GM19099 (cell line): ENCODE measurements around the gene ATP9B.
A peak's percentile ranks its signal among the peaks of the same experiment; 100 is the strongest.

Source experiments
- POLR2A ChIP-seq: IDR thresholded peaks from 3 replicates; pipeline ENCODE4 v1.6.1; 2011; ENCODE audit warnings: low read depth; ENCODE audit not compliant: insufficient read length; ENCODE audit errors: extremely low read depth

ATP9B gene

DNA sequence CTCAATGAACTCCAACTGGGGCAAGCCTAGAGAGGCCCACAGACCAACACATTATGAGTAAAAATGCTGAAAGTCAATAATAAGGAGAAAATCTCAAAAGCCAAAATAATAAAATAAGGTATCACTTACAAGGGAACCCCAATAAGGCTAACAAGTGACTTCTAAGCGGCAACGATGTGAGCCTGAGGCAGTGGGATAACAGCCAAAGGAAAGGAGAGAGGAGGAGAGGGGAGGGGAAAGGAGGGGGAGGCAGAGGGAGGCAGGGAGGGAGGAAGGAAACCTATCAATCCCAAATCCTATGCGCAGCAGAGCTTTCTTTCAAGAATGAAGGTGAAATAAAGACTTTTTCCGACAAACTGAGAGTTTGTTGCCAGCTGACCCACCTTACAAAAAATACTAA lies 320.5 kb downstream of the ATP9B start:
- no peak for TF ChIP-seq POLR2A

DNA sequence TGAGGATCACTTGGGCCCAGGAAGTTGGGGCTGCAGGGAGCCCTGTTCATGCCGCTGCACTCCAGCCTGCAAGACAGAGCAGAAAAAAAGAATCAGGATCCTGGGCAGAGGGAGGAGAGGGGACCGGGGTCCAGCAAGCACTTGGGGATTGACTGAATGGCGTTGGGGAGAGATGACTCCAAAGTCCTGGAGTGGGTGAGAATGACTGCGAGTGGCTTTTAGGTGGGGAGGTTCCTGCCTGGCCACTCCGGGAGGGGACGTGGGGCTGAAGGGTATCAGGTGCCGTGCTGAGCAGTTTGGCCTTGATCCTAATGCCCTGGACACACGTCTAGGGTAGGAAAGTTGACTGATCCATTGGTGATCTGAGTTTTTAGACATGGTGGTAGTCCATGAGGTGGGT lies 323.0 kb downstream of the ATP9B start:
- TF ChIP-seq POLR2A = no peak

DNA sequence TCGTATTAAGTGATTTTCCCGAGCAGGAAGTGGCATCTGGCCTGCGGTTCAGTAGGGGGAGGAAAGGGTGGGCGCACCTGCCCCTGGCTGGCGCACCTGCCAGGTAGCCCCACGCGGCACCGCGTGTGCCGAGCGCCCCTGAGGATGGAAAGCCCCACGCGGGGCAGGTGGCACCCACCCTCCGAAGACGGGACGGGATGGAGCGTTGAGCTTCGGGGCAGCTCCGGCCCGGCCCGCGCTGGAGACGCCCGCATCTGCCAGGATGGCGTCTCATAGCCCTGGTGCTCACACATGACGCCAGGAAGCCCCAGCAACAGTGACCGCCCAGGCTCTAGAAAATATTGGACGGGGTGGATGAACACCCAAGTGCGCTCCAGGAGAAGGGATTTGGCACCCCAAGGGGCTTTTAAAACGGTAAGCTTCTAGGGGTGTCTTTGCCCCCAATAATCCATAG lies 324.0 kb downstream of the ATP9B start:
- TF ChIP-seq POLR2A = no peak

DNA sequence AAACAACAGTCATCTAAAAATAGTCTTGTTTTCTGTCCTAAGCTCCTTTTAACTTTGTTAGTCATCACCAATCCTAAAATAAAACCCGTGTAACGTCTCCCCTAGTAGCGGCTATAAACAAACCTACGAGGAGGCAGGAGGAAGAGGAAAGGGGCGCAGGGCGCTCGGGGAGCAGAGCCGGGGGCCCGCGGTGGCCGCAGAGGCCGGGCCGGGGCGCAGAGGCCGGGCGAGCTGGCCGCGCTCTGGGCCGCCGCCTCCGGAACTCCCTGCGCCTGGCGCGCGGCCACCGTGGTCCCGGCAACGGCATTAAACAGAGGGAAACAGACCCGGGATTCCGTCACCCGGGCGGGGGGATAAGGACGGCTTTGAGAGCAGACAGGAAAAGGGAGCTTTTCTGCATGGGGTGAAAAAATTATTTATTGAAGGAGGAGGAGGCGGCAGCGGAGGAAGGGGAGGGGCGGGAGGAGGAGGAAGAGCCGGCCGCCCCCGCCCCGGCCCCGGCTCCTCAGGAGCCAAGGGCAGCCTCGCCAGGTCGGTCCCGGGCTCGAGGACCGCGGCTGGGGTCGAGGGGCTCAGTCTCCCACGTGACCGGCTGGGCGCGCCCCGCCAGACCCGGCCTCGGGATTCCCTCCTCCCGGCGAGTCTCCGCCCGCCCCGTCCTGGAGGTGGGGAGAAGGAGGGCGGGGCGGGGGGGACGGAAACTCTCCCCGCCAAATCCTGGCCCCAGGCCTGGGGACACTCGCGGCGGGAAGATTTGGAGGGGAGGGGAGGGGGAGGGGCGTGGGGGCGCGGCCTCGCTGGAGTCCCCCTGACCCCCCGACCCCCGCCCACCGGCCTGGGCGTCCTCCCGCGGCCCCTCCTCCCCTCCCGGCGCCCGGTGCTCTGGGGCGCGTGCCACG lies 324.7 kb downstream of the ATP9B start:
- TF ChIP-seq POLR2A = peak; percentile 5

DNA sequence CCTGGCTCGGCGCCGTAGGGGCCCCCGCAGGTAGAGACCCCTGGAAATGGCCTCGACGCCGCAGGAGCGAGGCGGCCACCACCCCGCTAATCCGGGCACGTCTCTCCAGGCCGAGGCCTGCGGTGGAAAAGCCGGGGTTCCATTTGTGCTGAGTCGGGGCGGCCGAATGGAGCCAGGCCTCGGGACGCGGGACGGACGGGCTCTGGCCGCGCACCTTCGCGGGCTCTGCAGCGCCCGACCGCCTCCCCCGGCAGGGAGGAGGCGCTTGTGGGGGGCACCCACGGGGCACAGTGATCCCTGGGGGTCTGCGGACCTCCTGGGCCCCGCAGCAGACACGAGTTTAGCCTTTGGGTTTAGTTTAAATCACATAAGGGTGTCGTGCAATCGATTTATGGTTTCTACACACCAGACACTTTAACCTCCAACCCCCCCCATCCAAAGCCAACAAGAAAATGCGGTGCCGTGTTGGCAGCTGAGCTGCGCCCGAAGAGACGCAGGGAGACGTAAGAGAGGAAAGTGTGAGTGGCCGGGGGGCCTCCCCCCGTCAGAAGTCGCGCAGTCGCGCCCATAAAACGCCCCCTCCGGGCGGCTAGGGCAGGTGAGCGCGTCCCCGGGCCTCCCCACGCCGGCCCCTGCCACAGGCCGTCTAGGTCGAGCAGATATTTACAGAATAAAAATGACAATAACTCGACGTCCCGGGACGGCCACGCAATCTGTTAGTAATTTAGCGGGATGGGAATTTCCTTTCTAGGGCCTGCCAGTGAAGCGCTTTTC lies 325.5 kb downstream of the ATP9B start:
- no peak for TF ChIP-seq POLR2A

DNA sequence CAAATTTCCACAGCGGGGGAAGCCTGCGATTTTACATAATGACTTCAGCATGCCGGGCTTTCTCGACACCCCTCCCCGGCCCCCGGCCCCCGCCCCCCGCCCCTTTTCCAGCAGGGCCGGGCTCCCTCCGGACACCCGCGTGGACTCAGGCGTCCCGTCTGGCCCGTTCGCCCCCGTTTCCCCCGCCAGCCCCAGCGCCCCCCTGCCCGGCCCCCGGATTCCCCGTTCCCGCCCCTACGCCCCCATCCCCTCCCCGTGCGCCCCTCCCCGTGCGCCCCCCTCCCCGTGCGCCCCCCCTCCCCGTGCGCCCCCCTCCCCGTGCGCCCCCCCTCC lies 326.1 kb downstream of the ATP9B start:
- TF ChIP-seq POLR2A = no peak

DNA sequence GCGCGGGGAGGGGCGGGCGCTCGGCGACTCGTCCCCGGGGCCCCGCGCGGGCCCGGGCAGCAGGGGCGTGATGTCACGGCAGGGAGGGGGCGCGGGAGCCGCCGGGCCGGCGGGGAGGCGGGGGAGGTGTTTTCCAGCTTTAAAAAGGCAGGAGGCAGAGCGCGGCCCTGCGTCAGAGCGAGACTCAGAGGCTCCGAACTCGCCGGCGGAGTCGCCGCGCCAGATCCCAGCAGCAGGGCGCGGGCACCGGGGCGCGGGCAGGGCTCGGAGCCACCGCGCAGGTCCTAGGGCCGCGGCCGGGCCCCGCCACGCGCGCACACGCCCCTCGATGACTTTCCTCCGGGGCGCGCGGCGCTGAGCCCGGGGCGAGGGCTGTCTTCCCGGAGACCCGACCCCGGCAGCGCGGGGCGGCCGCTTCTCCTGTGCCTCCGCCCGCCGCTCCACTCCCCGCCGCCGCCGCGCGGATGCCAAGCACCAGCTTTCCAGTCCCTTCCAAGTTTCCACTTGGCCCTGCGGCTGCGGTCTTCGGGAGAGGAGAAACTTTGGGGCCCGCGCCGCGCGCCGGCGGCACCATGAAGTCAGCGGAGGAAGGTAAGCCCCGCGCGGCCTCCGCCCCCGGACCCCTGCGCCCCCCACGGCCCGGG lies 326.7 kb downstream of the ATP9B start, which contains the start of gene NFATC1:
TSS of gene NFATC1 (plus strand) at position 170 of the 644 bp plus-strand sequence. CDS start at position 465, 295 bp downstream.
- peak; percentile 61 for TF ChIP-seq POLR2A

DNA sequence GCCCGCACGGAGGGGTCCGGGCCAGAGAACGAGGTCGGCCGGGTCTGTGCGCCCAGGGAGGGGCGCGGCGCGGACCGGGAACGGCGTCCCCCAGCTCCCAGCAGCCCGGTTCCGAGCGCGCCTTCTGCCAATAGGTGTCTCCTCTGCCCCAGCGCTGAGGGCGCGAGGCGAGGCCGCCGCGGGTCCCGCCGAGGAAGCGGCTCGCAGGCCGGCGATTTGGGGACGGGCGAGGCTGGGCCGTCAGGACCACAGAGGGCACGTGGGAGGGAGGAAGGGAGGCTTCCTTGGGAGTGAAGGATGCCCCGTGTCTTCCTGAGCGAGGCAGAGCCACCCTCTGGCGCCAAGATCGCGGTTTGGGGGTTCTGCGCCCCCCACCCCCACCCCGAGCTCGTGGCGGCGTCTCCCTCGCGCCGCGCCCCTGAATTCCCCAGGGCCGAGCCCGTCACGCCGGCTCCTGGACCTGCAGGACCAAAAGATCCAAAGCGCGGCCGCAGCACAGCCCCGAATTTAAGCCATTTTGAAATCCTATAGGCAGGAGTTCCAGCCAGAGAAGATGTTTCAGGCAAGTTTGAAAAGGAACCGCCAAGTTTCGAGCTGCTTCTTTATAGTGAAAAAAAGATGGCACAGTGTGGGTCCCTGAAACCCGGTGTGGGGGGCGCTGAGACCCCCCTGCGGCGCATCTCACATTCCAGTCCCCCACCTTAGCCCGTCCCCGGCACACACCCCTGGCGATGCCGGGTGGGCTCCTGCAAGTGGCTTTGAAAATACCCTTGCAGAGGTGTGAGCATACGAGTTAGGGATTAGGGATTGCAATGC lies 327.4 kb downstream of the ATP9B start:
- TF ChIP-seq POLR2A = no peak

DNA sequence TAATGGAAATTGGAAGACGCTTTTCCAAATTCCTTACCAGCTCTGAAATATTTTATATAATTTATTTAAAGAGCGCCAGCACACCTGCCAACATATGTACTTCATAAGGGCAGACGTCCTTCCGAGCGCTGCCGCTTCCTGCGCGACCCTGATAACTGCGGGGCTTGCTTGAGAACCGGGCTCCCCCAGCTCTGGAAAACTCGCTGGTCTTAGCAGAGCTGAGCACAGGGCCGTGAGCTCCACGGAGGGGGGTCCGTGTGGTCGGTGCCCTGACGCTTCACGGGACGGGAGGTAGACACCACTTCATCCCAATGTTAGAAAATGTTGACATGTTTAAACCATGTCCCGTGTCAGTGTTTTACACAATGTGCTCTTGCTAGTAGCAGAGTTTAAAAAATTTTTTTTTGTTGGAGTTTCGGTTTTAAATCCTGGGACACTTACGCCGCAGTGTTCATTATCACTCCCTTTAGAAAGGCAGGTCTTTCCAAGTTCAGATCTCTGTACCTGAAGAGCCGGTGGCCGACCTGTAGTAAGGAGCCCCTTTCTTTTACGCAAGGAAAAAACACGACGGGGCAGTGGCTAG lies 328.1 kb downstream of the ATP9B start:
- no peak for TF ChIP-seq POLR2A

DNA sequence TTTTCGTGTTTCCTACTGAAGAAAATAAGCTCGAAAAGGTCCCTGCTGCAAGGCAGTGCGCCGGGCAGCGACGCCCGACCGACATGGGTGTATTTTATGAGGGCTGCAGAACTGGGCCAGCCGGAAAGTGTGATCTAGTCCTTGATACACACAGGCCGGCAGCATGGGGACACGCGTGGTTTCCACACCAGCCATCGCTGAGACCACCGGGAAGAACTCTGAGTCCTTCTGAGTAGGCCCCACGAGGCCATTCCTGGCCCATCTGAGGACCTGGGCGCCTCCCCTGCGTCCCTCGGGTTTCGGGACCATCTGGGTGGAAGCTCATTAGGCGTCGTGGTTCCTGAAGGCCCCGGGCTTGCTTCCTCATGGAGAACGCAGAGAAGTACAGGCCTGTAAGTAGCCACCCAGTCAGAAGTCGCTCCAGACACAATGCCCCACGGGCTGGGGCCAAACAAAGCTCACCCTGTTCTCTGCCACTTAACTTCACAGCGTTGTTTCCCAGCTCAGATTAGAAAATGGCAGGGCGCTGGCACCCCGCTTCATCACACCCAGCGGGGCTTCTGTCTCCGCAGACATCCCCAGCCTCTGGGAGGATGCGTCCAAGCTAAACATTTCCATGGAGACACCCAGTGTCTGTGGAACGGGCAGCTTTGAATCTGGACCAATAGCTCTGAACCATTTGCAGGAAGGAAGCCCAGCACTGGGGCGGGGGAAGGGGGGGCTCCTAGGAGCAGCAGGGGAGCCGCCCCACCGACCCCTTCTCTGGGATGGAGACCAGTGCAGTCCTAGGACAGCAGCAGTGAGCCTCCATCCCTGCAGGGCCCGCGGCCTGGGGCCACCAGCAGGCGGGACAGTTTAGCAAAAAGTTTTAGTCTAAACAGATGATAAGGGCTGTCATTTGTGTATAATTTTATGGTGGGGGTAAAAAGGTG lies 328.9 kb downstream of the ATP9B start:
- no peak for TF ChIP-seq POLR2A

DNA sequence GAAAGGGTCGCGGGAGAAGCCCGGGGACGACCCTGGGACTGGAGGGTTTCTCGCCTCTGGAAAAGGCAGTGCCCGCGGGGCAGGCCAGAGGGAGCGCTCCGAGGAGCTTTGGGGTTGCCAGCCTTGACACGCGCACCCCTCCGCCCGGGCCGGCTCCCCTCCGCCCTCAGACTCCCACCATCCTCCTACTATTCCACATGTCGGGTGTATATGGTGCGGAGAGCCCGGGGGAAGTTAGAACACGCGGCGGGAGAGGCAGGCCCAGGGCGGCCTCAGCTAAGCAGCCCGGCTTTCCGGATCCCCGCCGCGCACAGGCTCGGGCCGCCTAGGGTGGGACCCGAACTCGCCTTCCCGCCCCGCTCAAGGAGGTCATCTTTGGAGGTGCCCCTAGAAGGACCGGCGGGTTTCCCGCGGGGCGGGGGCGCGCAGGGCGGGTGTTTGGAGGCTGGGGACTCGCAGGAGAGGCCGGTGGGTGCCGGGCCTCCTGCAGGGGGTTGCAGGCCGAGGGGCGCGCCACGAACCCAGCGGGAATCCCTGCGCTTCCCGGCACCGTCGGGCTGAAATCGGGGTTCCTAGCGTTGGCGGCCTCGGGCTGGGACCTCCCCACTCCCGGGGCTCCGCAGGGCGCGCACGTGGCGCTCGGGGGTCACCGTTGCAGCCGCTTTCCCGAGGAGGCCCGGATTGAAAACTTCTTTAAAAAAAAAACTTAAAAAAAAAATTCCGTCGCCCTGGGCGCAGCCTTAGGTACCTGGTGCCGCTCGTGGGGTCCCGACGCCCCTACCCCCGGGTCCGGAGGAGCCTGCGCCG lies 330.3 kb downstream of the ATP9B start:
- TF ChIP-seq POLR2A = peak; percentile 19

DNA sequence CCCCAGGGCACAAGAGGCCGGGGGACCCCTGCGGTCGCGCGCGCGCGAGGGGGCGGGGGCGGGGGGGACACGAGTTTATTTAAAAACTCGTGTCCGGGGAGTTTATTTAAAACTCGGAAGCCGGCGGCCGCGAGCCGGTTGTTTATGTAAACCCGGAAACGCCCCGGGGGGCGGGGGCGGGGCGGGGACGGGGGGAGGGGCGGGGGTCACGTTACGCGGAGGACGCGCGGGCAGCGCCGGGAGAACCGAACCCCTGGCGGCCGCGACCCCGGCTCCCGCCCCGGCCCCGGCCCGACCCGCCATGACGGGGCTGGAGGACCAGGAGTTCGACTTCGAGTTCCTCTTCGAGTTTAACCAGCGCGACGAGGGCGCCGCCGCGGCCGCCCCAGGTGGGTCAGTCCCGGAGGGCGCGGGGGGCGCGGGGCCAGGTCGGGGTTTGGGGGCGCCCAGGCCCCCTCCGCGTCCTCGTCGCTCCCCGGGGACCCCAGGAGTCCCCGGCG lies 330.9 kb downstream of the ATP9B start:
- TF ChIP-seq POLR2A = no peak

DNA sequence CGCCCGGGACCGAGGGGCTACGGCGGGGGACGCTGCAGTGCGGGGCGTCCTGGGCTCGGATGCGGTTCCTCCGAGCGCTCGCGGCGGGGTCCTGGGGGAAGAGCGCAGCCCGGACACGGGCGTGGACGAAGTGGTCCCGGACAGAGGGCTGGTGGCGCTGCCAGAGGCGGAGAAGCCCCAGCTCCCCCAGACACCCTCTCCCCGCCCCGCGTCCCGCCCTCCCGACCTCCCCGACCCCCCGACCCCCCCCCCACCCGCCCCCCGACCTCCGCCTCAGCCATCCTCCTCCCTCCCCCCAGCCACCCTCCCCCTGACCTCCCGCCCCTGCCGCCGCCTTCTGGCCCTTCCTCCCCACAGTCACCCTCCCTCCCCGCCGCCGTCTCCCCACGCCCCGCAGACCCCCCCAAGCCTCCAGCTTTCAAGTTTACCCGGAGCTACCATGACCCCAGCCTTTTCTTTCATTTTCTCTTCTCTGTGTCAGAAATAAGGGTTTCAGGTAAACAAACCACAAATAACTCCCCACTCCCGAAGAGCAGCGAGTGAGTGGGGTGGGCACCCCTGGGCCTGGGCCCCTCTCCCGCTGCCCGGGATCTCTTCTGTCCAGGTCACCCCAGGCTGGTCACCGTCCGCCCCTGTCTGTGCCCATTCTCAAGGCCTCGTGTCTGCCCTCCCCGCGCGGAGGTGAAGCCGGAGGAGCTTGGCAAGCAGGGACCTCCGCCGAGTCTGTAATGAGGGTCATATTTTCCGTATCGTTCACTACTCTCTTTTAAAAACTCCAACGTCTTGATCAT lies 331.6 kb downstream of the ATP9B start:
- no peak for TF ChIP-seq POLR2A
